ENCODE results near the gene DHRS3. TPM values are rescaled to one million over a fixed set of nuclear protein-coding genes. Genes with fewer than 3 reads are reported as not detected.
A peak's percentile ranks its signal among the peaks of the same experiment; 100 is the strongest.

The DHRS3 gene
- total and polyA plus RNA-seq, 2 of the 13 experiments (the other 11 are each of a cell fraction or from before 2014, with no cell fraction given) = 48.5 to 90.5 TPM

- peak; percentile 24; the same call in 1 of the 2 replicates for TF ChIP-seq ZNF687 (CRISPR knock-in tag; IDR thresholded peaks at IDR 0.05)
- no peak for TF ChIP-seq HNRNPK (IDR thresholded peaks at IDR 0.05; ENCODE audit: low read depth, low read length, poor library complexity, severe bottlenecking)
- no peak for TF ChIP-seq ZNF12 (CRISPR knock-in tag; IDR thresholded peaks at IDR 0.05)
These were observed 50.7 kb downstream of the DHRS3 start (continued) for GRCh38 chr1:12567288-12567819.

GRCh38 chr1:12566484-12567287 is 51.3 kb downstream of the DHRS3 start:
- Histone ChIP-seq H4K20me1 (ENCODE audit: insufficient read depth, low read length) (no peaks in the 10 kb centered on the region), H3K4me3 (replicated peaks in 1 of 3; ENCODE audit: insufficient read depth in 1 of 3, low read depth in 2 of 3, low read length in 3 of 3) (no peak overlapping the region), H3K27ac (ENCODE audit: extremely low read length, insufficient read depth, low read length) (no peak overlapping the region), H3K27me3 (ENCODE audit: control insufficient read depth in 1 of 2, insufficient read depth in 2 of 2, low read length in 2 of 2) (no peaks in the 10 kb centered on the region), H3K4me2 (ENCODE audit: low read depth, low read length) (no peak overlapping the region), H3K9ac (ENCODE audit: insufficient read depth, low read depth, low read length) (no peak overlapping the region), H3K36me3 (replicated peaks in 1 of 2; ENCODE audit: control insufficient read depth in 1 of 2, insufficient read depth in 2 of 2, low read length in 2 of 2) (peaks cover 21 to 34% of the 10 kb centered on the region in 2 experiments; a peak in 4 of 5 replicates), H3K4me1 (ENCODE audit: insufficient read depth, low read length) (no peaks in the 10 kb centered on the region), H2AFZ (ENCODE audit: low read length) (no peak overlapping the region), H3K79me2 (ENCODE audit: insufficient read depth, low read length) (no peaks in the 10 kb centered on the region), H3K9me3 (ENCODE audit: low read length) (peaks cover 22% of the 10 kb centered on the region)
- POLR2A ChIA-PET = interaction anchor here (1.0 to 3.3 kb wide), 6 partner anchors 17 to 186 kb away, joined by 4 to 20 read pairs (median 4); partner anchors contain the start of gene DHRS3
- ATAC-seq (peak; percentile 21; the same call in 2 of the 3 replicates), DNase-seq (ENCODE audit: low spot score) (no peak), FAIRE-seq (no peak)
- TF ChIP-seq AGO2 (optimal IDR thresholded peaks at IDR 0.05; ENCODE audit: low read depth, low read length) (peak; percentile 69), HNRNPK (IDR thresholded peaks at IDR 0.05; ENCODE audit: low read depth, low read length, poor library complexity, severe bottlenecking) (no peak), ZNF121 (CRISPR knock-in tag; IDR thresholded peaks at IDR 0.05) (0 out of 2 replicates have a peak, but pooled peaks have one; percentile 41), ZC3H13 (CRISPR knock-in tag; IDR thresholded peaks at IDR 0.05) (peak; percentile 88), NR2F6 (IDR thresholded peaks at IDR 0.05) (no peak), NR2F6 (CRISPR knock-in tag; IDR thresholded peaks at IDR 0.05) (0 out of 2 replicates have a peak, but pooled peaks have one; percentile 12), ZNF652 (CRISPR knock-in tag; IDR thresholded peaks at IDR 0.05; ENCODE audit: borderline replicate concordance, low read depth) (peak; percentile 16; the same call in 1 of the 2 replicates), HNRNPLL (IDR thresholded peaks at IDR 0.05; ENCODE audit: low read depth, low read length, poor library complexity, severe bottlenecking) (no peak), SSRP1 (CRISPR knock-in tag; IDR thresholded peaks at IDR 0.05) (peak; percentile 81; the same call in 1 of the 2 replicates), ZNF530 (CRISPR knock-in tag; IDR thresholded peaks at IDR 0.05; ENCODE audit: low read depth) (no peak), MED1 (CRISPR knock-in tag; IDR thresholded peaks at IDR 0.05) (0 out of 2 replicates have a peak, but pooled peaks have one; percentile 9), ZNF607 (CRISPR knock-in tag; IDR thresholded peaks at IDR 0.05; ENCODE audit: borderline replicate concordance) (0 out of 2 replicates have a peak, but pooled peaks have one; percentile 28), KDM2A (CRISPR knock-in tag; IDR thresholded peaks at IDR 0.05; ENCODE audit: borderline replicate concordance, low read depth) (peak; percentile 17; the same call in 1 of the 2 replicates), POLR2G (IDR thresholded peaks at IDR 0.05; ENCODE audit: low read depth, low read length) (peak; percentile 47; the same call in 1 of the 2 replicates)
- intact Hi-C loops (cut with micrococcal nuclease; ENCODE audit: unreplicated experiment) = no loop called here
- CTCF ChIA-PET (ENCODE audit: low intra/inter-chr PET ratio, low total read pairs) = no interaction called here
- BruUV-seq (replicated peaks) = no TSS peak
- WGBS (ENCODE audit: low lambda C conversion rate) = 92% methylated on average over 9 of the region's 9 CpGs
- in situ Hi-C loops (cut with HindIII; ENCODE audit: extremely low pct_ligation_motif_present, low pct_unique_long_range_greater_than_20kb) = no loop called here
